CD4-positive, alpha-beta T cell treated with Interleukin-17A for 1 hour (primary cell): Measurements from ENCODE around the gene TSHZ1.
A peak's percentile ranks its signal among the peaks of the same experiment; 100 is the strongest.

ENCODE experiments used
- DNase-seq: peaks from one replicate; pipeline ENCODE4 v3.0.0-alpha.2; 2020

The TSHZ1 gene

DNA sequence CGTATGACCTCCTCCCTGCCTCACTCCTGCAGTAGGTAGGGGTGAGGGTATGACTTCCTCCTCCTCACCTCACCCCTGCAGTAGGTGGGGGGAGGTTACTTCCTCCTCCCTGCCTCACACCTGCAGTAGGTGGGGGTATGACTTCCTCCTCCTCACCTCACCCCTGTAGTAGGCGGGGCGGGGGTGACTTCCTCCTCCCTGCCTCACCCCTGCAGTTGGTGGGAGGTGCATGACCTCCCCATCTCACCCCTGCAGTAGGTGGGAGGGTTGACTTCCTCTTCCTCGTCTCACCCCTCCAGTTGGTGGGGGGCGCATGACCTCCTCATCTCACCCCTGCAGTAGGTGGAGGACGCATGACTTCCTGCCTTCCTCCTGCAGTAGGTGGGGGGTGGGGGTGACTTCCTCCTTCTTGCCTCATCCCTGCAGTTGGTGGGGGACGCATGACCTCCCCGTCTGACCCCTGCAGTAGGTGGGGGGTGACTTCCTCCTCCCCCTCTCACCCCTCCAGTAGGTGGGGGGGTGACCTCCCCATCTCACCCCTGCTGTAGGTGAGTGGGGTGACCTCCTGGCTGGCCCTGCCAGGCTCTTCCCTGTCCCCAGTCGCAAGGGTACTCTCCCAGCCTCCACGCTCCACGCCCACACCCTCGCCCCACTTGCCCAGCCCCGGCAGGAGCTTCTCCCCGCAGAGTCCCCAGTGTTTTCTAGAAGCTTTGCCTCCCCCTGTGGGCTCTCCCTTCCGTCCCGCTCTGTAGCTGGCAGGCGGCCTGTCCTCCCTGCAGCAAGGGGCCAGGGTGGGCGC, 39.3 kb downstream of the TSHZ1 start:
- DNase-seq, result peak; percentile 39

DNA sequence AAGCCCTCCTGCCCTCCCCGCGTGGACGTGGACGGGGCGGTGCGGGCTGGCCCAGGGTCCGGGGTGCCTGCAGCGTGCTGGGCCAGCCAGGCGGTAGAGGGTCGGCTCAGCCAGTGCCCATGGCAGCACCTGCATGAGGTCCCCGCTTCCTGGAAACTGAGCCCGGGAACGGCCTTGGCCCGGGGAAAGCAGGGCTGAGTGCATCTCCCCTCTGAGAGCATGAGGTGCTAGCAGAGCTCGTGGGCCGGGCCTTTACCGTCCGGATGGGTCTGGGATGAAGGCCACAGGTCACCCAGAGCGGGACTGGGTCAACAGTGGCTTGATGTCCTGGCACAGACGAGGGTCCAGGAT, 39.8 kb downstream of the TSHZ1 start:
- no peak for DNase-seq

DNA sequence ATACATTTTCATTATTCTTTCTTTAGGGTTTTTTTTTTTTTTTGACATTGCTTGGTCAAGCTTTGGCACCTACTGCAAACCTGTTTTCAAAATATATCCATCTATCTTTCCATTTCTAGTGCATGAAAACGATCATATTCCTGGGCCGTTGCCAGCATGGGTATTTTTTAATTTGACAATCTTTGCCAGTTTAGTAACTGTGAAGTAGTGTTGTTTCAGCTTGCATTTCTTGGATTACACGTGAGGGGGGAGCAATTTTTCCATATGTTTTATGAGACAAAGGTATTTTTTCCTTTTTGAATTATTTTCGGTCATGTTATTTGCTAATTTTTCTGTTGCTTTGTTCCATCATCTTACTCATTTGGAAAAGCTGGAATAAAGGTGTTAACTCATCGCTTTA, 40.9 kb downstream of the TSHZ1 start:
- DNase-seq, result no peak

DNA sequence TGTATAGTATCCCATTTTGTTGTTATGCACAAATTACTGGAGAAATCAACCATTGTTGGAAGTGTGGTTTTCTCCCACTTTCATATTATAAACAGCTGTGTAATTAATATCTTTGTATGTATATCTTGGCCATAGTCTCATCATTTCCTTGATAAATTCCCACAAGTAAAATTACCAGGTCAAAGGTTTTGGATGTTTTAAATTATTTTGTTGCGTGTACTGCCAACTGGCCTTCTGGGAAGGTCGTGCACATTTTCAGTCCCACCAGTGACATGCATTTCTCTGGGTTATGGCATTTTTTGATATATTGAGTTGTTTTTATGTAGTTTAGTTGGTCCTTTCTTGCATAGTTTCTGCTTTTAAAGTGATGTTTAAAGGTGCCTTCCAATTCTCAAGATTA, 41.5 kb downstream of the TSHZ1 start:
- no peak for DNase-seq

DNA sequence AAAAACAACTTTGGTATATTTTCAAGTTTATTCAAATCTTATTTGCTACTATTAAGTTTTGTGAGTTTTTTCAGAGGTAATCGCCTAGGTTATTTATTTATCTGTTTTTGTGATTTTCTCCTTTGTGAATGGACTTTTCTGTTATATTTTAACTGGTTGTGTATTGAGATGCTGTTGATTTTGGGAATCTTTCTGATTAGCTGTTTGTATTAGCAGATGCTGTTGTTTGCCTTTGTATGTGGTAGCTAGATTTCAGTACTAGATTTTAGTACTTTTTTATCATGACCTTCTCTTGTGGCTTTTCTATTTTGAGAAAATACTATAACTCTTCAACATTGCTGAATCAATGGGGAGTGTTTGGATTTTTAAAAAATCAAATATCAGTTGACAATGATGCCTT, 42.4 kb downstream of the TSHZ1 start:
- DNase-seq, result no peak

DNA sequence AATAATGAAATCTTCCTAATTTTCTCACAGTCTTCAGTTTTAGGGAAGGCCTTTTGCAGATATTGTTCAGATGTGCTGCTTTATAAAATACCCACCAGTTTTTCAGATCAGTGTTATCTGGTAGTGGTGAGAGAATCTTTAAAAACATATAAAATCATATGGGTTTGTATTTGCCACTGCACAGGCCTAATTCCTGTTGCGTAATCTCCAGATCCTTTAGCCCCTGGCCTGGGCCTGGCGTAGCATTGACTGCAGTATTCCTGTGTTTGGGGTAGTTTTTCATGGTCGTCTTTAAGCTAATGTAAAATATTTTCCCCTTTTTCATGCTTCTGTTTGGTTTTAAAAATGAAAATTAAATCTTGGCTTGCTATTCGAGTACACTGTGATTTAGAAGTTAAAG, 43.2 kb downstream of the TSHZ1 start:
- DNase-seq, result no peak

DNA sequence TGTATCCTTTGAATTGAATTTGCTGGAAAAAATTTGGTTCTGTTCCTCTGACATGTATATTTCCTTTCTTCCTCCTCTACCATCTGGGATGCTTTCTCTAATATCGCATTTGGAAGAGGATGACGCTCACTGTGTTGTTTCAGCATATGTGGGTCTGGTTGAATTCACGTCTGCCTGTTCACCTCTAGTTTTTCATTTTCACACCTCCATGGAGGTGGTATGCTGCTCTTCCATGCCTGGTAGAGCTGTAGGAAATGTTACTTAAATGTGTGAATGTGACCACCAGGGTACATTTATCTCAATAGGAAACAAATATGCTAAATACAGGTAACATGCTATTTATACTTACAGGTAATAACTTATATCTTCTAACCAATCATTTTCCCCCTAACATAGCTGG, 44.5 kb downstream of the TSHZ1 start:
- DNase-seq, result no peak

DNA sequence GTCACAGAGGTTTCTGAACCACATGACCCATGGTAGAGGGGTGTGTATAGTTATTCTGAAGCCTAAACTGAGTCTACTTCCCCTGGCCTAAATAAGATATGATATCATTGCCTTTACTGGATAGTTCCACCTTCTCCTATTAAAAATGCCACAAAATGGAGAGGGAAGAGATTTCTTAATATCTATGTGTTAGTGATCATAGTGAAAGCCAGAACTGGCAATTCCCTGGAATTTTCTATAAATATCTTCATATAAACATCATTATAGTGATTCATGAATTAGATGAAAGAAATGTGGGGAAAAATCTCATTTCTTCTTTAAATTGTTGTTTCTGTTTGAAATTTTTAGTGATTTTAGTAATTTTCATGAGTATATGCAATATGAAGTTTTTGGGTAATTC, 45.8 kb downstream of the TSHZ1 start:
- no peak for DNase-seq

DNA sequence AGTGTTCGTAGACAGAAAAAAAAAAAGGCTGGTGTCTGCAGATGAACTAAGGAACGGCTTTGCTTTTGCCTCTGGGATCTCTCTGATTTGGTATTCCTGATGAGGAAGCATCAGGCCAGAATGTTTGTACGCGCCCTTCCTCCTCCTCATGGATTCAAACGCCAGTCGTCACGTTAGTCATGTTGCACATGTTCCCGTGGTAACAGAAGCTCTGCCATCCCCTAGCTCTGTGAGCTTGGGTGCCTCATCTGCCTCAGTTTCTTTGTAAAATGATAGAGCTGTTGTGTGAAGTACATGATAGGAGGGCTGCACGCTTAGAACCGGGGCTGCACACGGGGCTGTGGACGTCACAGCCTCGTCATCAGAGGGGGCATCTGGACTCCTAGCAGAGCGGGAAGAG, 47.0 kb downstream of the TSHZ1 start:
- DNase-seq, result no peak

DNA sequence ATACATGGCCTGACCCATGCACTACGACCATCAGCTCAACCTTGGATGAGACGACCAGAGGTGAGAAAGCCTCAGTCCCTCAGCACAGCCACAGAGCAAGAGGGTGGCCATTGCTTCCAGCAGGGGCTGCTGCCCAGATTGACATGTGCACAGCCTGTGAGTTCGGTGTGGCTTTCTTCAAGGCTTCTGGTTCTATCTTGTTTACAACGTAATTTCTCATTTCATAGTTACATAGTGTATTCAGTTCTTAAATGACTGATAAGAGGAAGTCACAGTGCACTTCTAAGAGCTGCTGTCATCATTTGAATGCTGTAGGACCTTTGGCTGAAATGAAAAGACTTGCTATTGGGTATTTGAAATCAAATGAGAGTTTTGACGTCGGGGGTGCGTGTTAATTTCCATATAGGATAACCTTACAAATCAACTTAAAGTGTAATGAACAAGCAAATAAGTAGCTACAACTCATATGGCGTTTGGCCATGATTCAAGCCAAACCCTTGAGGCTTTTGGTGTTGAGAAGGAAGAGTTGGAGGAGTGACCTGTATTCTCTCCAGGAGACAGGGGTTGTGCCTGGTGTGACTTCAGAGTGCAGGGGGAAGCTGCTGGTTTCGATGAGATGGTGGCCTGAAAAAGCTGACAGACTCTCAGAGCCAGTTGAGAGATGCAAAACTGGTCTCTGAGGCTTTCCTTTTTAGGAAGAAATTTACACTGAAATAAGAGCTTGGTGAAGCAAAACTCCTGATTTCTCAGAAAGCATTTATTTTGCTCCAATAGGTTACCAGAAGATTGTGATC, 51.0 kb downstream of the TSHZ1 start:
- no peak for DNase-seq

DNA sequence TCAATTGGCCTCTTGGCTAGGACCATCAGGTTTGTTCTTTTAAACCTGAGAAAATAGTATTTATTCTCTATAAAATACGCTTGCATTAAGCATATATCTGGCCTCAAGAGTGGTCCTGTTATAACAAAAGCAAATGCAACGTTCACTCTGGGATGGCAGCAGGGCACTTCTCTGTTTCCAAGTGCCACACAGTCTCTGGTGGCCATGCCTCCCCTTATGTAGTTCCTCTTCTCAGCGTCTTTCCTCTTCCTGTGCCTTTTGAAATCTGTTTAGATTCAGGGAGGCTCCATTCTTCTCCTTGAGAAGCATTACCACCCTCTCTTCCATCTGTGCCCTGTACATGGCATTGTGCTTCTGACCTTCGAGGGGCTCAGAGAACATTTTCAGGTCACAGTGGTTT, 51.9 kb downstream of the TSHZ1 start:
- no peak for DNase-seq

DNA sequence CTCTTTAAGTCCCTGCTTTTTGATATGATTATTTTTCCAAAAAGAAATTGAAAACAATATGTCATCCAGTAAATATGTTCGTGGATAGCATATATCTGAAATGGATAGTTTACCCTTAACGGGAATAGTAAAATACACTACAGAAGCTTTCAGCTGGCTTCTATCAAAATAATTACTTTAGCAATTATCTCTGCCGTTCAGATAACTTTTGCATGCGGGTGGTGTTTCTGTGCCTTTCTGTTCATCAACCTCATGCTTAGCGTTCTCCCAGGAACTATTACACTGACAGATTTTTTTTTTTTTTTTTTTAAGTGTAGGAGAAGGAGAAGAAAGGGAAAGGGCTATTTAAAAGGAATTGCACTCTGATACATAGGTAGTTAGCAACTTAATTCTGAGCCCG, 53.6 kb downstream of the TSHZ1 start:
- no peak for DNase-seq

DNA sequence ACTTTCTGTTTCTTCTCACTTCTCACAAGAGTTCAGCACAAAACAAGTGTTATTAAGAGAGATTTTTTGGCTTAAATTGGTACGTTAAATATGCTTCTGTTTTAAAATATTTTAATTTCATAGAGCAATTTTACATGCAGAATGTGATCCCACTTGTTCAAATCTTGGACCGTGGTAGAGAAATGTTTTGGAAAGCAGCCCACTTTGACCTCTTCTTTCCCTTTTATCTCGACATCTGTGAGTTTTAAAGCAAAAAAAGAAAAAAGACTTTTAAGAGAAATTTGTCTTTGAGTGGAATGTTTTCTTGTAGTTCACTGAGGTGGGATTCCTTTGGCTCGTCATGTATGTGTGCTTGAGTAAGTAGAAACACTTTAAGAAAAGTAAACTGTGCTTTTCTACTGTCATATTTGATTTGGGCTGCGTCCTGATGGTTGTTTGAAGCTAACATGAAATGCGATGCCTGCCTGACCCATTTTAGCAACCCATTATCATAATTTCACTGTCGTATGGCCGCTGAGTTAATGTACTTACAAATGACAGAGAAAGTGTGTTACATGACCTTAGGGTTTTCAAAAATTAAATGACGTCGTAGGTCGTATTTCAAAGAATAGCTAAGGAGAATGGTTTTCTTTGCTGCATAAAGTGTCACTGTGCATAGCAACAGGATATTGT, 54.5 kb downstream of the TSHZ1 start:
- DNase-seq, result no peak

DNA sequence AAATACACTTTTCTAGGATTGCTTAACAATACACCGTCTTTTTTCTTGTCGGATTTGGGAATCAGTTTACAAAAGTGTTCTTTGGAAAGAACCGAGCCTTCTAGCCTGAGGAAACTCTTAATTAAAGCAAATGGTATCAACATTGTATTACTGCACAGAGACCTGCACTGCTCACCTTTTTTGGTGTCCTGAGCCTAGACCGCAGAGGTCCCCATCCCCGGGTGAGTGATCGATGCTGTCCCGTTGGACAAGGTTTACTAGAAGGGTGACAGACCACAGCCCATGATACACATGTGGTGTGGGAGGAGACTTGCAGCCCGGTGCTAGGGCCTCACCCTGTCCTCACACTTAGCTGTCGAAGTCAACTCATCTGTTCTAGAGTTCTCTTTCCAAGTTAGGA, 55.3 kb downstream of the TSHZ1 start:
- DNase-seq, result no peak

DNA sequence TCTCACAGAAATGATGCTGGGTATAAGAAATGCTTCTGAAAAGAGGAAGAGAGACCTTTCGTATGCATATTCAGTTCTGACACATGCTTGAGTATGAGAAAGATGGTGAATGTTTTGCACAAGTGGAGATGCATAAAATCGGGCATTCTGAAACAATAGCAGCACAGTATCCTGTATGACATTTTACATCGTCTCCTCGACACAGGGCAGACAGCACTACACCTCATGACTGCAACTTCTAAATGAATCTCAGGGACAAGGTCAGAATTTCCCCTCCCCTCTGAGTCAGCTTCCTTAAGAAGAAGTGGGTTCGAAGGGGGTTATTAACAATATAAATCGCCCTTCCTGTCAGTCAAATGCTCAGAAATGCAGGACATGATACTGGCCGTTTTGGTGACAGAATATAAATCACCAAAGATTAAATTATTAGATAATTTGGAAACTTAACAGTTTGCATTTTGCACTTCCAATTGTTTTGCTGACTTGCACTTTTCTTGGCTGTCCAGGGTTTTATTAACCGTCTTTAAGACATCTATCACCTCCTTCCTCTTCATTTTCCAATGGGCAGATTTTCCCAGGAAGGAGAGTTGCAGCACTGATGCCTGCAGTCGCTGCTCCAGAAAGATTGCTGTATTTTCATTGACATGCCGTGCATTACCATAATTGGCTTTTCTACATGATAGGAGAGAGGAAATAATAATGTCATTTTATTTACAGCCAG, 57.2 kb downstream of the TSHZ1 start:
- DNase-seq, result no peak

DNA sequence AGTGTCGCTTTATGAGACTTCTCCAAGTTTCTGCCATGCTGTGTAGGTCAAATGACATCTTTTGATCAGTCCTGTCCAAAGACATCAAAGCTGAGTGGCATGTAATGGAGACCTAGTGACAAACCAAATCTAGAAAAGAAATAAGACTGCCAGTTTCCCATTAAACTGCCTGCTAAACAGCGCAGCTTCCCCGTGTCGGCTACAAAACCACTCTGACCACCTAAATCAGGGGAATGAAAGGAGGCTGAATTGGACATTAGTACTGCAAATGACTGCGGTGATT, 57.7 kb downstream of the TSHZ1 start:
- DNase-seq, result no peak

DNA sequence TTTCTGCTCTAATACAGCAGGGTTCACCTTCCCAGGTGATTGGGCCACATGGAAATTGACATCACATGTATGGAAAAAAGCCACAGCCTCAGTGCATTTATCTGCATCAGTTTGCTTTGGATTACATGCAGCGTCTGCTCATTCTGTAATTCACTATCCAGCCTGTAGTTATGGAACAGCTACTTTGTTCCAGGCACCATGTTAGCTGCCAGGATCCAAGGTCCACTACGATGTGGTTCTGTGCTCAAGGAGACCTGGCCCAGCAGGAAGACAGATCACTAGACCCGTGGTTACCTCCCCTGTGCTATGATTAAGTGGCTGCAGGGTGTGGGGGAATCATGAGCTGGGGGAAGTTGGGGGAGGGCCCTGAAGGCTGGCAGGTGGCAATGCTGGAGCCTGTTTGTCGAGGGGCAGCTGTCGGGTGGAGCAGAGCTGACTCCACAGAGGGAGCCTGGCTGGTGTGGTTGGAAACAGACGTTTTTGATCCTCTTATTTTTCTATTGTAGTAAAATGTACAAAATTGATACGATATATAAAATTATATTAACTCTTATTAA, 58.6 kb downstream of the TSHZ1 start:
- DNase-seq, result no peak

DNA sequence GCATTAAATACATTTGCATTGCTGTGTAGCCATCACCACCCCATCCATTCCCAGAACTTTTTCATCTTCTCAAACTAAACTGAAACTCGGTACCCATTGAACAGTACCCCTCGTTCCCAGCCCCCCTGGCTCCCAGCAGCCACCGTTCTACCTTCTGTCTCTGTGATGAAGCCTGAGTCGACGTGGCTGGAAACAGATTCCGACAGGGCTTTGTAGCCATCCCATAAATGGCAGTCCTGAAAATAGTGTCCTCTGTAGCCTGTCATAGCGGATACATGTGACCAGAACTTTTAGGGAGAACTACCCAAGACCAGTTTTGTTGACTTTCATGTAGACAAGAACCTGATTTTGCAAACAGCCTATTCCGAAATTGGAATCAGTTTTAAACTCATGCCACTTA, 59.1 kb downstream of the TSHZ1 start:
- no peak for DNase-seq

DNA sequence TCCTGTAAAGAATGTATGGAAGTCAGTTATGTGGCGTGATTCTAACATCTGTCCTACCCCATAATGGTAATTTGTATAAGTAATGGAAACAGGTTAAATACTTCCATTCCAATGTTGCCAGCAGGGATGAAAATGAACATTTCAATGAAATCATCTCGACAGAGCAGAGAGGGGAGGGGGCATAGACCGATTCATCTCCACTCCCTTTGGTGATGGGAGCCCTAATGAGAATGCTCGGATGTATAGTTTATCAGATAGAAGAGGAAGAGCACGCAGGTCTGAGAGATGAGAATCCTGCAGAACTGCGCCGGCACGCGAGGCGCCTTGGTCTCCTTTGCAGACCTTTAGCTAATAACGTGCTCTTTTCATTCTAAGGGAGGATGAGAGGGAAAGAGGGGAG, 61.4 kb downstream of the TSHZ1 start:
- no peak for DNase-seq

DNA sequence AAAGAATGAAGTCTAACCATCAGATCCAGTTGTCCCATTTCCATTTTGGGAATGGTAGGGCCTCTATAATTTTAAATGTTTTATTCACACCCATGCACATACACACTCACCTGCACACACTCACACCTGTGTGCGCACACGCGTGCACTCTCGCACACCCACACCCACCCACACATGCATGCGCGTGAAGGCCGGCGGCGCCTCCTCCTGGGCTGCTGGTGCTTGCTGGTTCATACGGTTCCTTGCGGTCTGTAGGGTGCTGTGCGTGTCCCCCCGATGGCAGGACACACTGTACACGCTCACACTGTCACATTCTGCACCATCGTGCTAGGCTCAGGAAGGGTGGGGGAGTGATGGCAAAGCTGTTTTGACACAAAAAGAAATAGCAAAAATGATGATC, 63.2 kb downstream of the TSHZ1 start:
- DNase-seq, result no peak

DNA sequence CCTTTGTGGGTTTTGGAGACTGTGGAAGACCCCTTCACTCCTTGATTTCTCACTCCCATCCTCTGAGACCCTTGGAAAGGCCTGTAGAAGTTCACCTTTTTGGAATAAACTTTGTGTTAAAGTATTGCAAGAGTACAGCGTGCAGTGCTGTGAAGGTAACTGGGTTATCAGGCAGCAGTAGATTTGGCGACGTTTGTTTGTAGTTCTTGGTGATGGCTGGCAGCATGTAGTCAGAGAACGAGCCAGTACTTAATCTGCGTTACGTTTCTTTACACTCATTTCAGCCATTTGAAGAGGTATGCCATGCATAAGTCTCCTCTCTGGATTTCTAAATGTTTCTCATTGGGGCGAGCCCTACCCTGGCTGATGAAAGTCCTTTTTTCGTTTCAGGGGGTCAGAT, 64.6 kb downstream of the TSHZ1 start:
- no peak for DNase-seq

DNA sequence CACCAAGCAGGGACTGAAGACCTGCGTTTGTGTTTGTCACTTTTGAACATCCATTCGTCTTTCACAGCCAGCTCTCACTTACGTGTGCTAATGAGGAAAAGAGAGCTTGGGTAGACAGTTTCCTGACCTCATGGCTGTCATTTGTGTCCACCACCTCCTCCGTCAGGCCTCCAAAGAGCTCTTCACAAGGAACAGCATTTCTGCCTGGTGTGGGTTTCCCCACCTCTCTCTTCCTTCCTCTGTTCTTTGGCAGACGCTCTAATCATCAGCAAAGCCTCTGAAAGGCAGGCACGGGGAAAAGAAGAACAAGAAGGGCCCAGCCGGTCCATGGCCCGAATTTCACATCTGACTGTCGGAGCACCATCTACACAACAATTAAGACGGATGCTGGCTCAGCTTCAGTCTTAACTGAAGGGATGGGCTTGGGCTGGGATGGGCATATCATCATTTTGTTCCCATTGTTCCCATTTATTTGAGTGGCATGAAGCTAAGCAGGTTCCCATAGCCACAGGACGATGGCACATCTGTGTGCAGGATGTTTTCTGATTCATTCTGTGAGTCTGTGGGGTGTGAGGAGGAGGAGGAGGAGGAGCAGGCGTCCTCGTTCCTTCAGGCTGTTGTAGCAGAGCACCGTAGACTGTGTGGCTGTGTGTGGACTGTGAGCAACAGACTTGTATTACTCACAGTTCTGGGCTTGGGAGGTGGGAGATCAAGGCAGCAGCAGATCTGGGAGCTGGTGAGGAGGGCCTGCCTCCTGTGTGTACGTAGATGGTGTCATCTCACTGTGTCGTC, 66.4 kb downstream of the TSHZ1 start:
- DNase-seq, result no peak

DNA sequence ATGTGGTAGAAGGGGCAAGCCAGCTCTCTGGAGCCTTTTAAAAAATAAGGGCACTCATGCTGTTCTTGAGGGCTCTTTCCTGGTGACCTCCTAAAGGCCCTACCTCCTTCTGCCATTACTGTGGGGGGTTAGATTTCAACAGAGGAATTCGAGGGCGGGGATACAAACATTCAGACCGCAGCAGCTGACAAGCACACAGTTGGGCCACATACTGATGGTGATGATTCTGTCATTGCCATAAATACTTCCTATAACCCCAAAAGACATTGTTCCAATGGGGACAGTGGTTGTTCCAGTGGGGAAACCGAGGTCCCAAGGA, 67.0 kb downstream of the TSHZ1 start:
- DNase-seq, result no peak
